HL-60/S4 treated with retinoic acid at 250 ng/mL for 4 days and 3 days (cell line): ENCODE measurements around the gene PODXL.

Experiments used
- in situ Hi-C: fragments of 300-500 bp; cut with MboI; formaldehyde crosslinking; loops from 2 replicates; pipeline ENCODE4 v1.7.0; 2022; ENCODE audit warnings: low sequenced_read_pairs

The PODXL gene

DNA sequence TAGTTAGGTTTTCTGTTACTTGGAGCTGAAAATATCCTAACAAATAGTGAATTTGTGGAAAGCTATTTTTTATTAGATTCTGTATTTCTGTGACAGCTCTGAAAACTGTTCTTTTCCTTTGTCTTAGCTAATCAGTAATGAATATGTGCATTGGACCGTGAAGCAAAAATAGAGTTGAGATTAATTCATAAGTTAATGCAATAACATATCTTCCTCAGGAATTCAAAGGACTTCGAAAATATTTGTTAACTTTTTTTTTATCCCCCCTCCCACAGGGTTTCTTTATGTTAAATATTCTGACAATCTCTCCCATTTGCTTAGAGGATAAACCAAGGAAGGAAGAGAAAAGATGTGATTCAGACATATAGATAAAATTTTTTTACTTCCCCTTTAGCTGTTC, 101.4 kb downstream of the PODXL start:
- in situ Hi-C loops: no loop called here

DNA sequence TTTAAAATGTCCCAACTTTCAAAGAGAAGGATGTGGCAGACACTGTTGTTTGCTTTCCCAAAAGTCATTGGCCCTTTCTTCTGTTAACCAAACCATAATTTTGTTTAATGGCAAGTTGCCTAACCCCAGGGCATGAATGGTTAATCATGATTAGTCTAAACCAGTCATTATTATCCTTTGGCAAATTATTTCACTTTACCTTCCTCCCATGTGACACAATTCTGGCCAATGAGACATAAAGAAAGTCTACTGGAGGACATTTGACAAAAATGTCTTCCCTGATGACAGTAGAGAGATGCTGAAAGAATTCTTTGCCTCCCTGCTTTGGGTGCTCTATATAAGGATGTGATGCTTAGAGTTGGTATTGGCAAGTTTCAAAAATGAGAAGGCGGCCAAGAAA, 101.9 kb downstream of the PODXL start:
- in situ Hi-C loops: no loop called here
